ENCODE measurements around the gene FAM136A.
"Not testable (repeated sequence)": the region's sequence is repeated elsewhere in the genome, so short reads cannot be mapped to it uniquely, and the experiment has no call there.

FAM136A gene

GRCh38 chr2:70312560-70312959 lies 10.7 kb upstream of the FAM136A start:
- Mint-ChIP-seq H3K27ac (no peak overlapping the region), H3K9me3 (no peaks in the 10 kb centered on the region), H3K4me3 (no peak overlapping the region), H3K27me3 (no peaks in the 10 kb centered on the region), H3K4me1 (no peaks in the 10 kb centered on the region)
- DNase-seq (no peak), ATAC-seq (no peak)

- DNase-seq, result no peak
- Mint-ChIP-seq H3K27ac (no peak overlapping the region), H3K4me1 (no peaks in the 10 kb centered on the region), H3K27me3 (no peaks in the 10 kb centered on the region), H3K9me3 (no peaks in the 10 kb centered on the region), H3K4me3 (no peak overlapping the region)
- no peak for ATAC-seq
These were observed 9.0 kb upstream of the FAM136A start for GRCh38 chr2:70310899-70311298.

GRCh38 chr2:70305531-70305930 lies 3.7 kb upstream of the FAM136A start:
- DNase-seq, result no peak
- no peaks in the 10 kb centered on the region for H3K9me3 Mint-ChIP-seq
- no peak overlapping the region for H3K4me3 Mint-ChIP-seq
- no peak for ATAC-seq
- H3K27me3 Mint-ChIP-seq, result no peaks in the 10 kb centered on the region
- peaks cover 21% of the 10 kb centered on the region for H3K4me1 Mint-ChIP-seq
- no peak overlapping the region for H3K27ac Mint-ChIP-seq

GRCh38 chr2:70304498-70304897 lies 2.6 kb upstream of the FAM136A start:
- Mint-ChIP-seq H3K4me1 (peaks cover 27% of the 10 kb centered on the region), H3K4me3 (no peak overlapping the region), H3K27ac (no peak overlapping the region), H3K27me3 (no peaks in the 10 kb centered on the region), H3K9me3 (no peaks in the 10 kb centered on the region)
- DNase-seq (no peak), ATAC-seq (no peak)

GRCh38 chr2:70303186-70303585 lies 1.3 kb upstream of the FAM136A start:
- Mint-ChIP-seq H3K9me3 (no peaks in the 10 kb centered on the region), H3K27me3 (no peaks in the 10 kb centered on the region), H3K4me1 (peaks cover 35% of the 10 kb centered on the region), H3K4me3 (peak overlapping the region in 1 of 2 donors; percentile 6), H3K27ac (no peak overlapping the region)
- ATAC-seq (no peak), DNase-seq (no peak)

GRCh38 chr2:70302195-70302546 lies 304 bp upstream of the FAM136A start:
- ATAC-seq, H3K27me3 Mint-ChIP-seq, DNase-seq, H3K9me3 Mint-ChIP-seq: not testable (repeated sequence)
- peak overlapping the region; percentile 89 to 98 for H3K27ac Mint-ChIP-seq
- peaks cover 42% of the 10 kb centered on the region for H3K4me1 Mint-ChIP-seq
- H3K4me3 Mint-ChIP-seq, result peak overlapping the region; percentile 85 to 94

- H3K27ac Mint-ChIP-seq, result peak overlapping the region; percentile 93 to 98
- peaks cover 50% of the 10 kb centered on the region for H3K4me1 Mint-ChIP-seq
- no peak for DNase-seq
- no peak for ATAC-seq
- H3K9me3 Mint-ChIP-seq, result no peaks in the 10 kb centered on the region
- peak overlapping the region; percentile 85 to 94 for H3K4me3 Mint-ChIP-seq
- H3K27me3 Mint-ChIP-seq, result no peaks in the 10 kb centered on the region
These were observed 1.0 kb downstream of the FAM136A start for GRCh38 chr2:70300771-70301343.

- H3K4me1 Mint-ChIP-seq, result peaks cover 47% of the 10 kb centered on the region
- not testable (repeated sequence) for H3K4me3 Mint-ChIP-seq, DNase-seq, H3K9me3 Mint-ChIP-seq, ATAC-seq, H3K27me3 Mint-ChIP-seq
- H3K27ac Mint-ChIP-seq, result peak overlapping the region in 1 of 2 donors; percentile 57
These were observed 4.0 kb downstream of the FAM136A start for GRCh38 chr2:70297828-70298227.

- H3K27ac Mint-ChIP-seq, result no peak overlapping the region
- no peak for ATAC-seq
- no peaks in the 10 kb centered on the region for H3K9me3 Mint-ChIP-seq
These were observed 18.2 kb downstream of the FAM136A start for GRCh38 chr2:70283500-70284191.

GRCh38 chr2:70282439-70282838 lies 19.4 kb downstream of the FAM136A start:
- no peak for ATAC-seq
- Mint-ChIP-seq H3K4me3 (no peak overlapping the region), H3K4me1 (peaks cover 39% of the 10 kb centered on the region), H3K27ac (peak overlapping the region in 1 of 2 donors; percentile 26), H3K9me3 (no peaks in the 10 kb centered on the region), H3K27me3 (no peaks in the 10 kb centered on the region)
- no peak for DNase-seq

More at GRCh38 chr2:70283500-70284191, 18.2 kb downstream of the FAM136A start:
- Mint-ChIP-seq H3K4me3 (no peak overlapping the region), H3K4me1 (peaks cover 46% of the 10 kb centered on the region), H3K27me3 (no peaks in the 10 kb centered on the region)
- no peak for DNase-seq

- Mint-ChIP-seq H3K27me3 (no peaks in the 10 kb centered on the region), H3K4me3 (no peak overlapping the region), H3K27ac (no peak overlapping the region), H3K9me3 (no peaks in the 10 kb centered on the region), H3K4me1 (peaks cover 17% of the 10 kb centered on the region)
- DNase-seq, result no peak
- no peak for ATAC-seq
These were observed 21.5 kb downstream of the FAM136A start for GRCh38 chr2:70280242-70280798.

GRCh38 chr2:70270323-70270722 lies 31.5 kb downstream of the FAM136A start:
- no peak for DNase-seq
- peaks cover 6% of the 10 kb centered on the region for H3K4me1 Mint-ChIP-seq
- no peak overlapping the region for H3K4me3 Mint-ChIP-seq
- no peak for ATAC-seq
- no peak overlapping the region for H3K27ac Mint-ChIP-seq
- no peaks in the 10 kb centered on the region for H3K27me3 Mint-ChIP-seq
- H3K9me3 Mint-ChIP-seq, result no peaks in the 10 kb centered on the region

- H3K4me1 Mint-ChIP-seq, DNase-seq, ATAC-seq, H3K27me3 Mint-ChIP-seq, H3K4me3 Mint-ChIP-seq, H3K9me3 Mint-ChIP-seq: not testable (repeated sequence)
- H3K27ac Mint-ChIP-seq, result peak overlapping the region in 1 of 2 donors; percentile 48
These were observed 32.2 kb downstream of the FAM136A start for GRCh38 chr2:70269422-70270302.

GRCh38 chr2:70266925-70267324 lies 34.9 kb downstream of the FAM136A start:
- H3K27ac Mint-ChIP-seq, result not testable (repeated sequence)

GRCh38 chr2:70261501-70261900 lies 40.4 kb downstream of the FAM136A start:
- H3K4me1 Mint-ChIP-seq, result peaks cover 27% of the 10 kb centered on the region
- no peak overlapping the region for H3K4me3 Mint-ChIP-seq
- no peak overlapping the region for H3K27ac Mint-ChIP-seq
- H3K9me3 Mint-ChIP-seq, result no peaks in the 10 kb centered on the region
- no peak for ATAC-seq
- no peaks in the 10 kb centered on the region for H3K27me3 Mint-ChIP-seq
- no peak for DNase-seq

More at GRCh38 chr2:70266925-70267324, 34.9 kb downstream of the FAM136A start:
- not testable (repeated sequence) for H3K9me3 Mint-ChIP-seq, H3K27me3 Mint-ChIP-seq, ATAC-seq, DNase-seq, H3K4me3 Mint-ChIP-seq, H3K4me1 Mint-ChIP-seq

- Mint-ChIP-seq H3K4me1 (peaks cover 27% of the 10 kb centered on the region), H3K9me3 (no peaks in the 10 kb centered on the region), H3K4me3 (peak overlapping the region; percentile 87 to 95), H3K27me3 (no peaks in the 10 kb centered on the region), H3K27ac (no peak overlapping the region)
- ATAC-seq, result no peak
- no peak for DNase-seq
These were observed 43.4 kb downstream of the FAM136A start for GRCh38 chr2:70258532-70258875.

Measured in stimulated activated naive CD8-positive, alpha-beta T cell treated with anti-CD3 and anti-CD28 coated beads, Interleukin-15, amount 100 ng/mL, for 72 hours (primary cell).